Nephron progenitor cell (in vitro differentiated cells): ENCODE data around the gene KISS1R.
"Not testable (repeated sequence)": the region's sequence is repeated elsewhere in the genome, so short reads cannot be mapped to it uniquely, and the experiment has no call there.

Experiments
- DNase-seq: peaks from one replicate; pipeline ENCODE4 v3.0.0; 2021
- H3K27ac Mint-ChIP-seq: 2 replicates; pipeline ENCODE4 v1.8.0; 2021; ENCODE audit warnings: mild to moderate bottlenecking, moderate library complexity, mixed read lengths
- H3K27me3 Mint-ChIP-seq: 2 replicates; pipeline ENCODE4 v1.8.0; 2021; ENCODE audit warnings: mild to moderate bottlenecking, low read depth, mixed read lengths; ENCODE audit not compliant: poor library complexity
- H3K36me3 Mint-ChIP-seq: 2 replicates; pipeline ENCODE4 v1.8.0; 2021; ENCODE audit warnings: low read depth, mixed read lengths
- H3K4me1 Mint-ChIP-seq: 2 replicates; pipeline ENCODE4 v1.8.0; 2021; ENCODE audit warnings: mixed read lengths
- H3K4me3 Mint-ChIP-seq: 2 replicates; pipeline ENCODE4 v1.8.0; 2021; ENCODE audit warnings: mild to moderate bottlenecking, moderate library complexity, mixed read lengths
- H3K9me3 Mint-ChIP-seq: 2 replicates; pipeline ENCODE4 v1.8.0; 2021; ENCODE audit warnings: mild to moderate bottlenecking, moderate library complexity, mixed read lengths
- TF ChIP-seq, protein P1 (sequence below): fragments of 200-600 bp; sonication (generic); IDR thresholded peaks from 2 replicates; pipeline ENCODE4 v1.5.0; 2021; ENCODE audit warnings: antibody characterized with exemption

Gene KISS1R

DNA sequence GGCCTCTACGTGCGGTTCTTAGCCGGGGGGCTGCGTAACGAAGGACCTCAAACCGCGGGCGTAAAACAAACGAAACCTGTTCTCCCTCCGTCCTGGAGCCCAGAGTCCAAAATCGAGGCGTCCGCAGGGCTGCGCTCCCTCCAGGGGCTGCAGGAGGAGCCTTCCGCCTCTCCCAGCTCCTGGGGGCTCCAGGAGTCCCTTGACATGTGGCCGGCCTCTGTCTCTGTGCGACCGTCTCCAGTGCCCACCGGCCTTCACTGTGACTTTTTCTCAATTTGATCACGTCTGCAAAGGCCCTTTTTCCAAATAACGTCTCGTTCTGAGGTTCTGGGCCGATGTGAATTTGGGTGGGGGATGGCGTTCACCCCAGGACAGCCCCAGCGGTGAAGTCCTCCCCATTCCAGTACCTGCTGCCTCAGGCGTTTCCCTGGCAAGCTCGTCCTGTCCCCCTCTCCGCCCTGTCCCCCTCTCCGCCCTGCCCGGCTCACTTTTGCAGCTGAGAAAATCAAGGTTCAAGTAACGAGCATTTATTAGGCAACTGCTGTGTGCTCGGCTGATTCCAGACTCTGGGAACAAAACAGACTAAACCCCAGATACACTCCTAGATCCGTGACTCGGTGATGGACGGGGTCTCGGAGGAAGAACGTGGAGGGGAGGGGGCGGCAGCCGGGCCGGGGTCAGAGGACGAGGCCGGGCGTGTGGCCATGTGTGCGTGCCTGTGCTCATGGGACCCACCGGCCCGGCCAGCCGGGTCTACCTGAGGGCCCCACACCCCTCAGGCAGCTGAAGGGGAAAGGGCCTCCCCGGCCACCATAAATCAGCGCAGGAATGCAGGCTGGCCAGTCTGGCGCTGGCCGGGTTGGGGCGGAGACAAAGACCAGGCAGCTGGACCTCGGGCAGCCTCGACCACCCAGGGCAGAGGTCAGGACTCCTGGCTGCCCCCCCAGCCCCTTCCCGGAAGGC is 39.0 kb downstream of the KISS1R start:
- DNase-seq = peak; percentile 86
- H3K4me3 Mint-ChIP-seq = peak overlapping the region; percentile 49
- peaks cover 9% of the 10 kb centered on the region for H3K36me3 Mint-ChIP-seq
- H3K4me1 Mint-ChIP-seq = peaks cover 71% of the 10 kb centered on the region
- no peaks in the 10 kb centered on the region for H3K9me3 Mint-ChIP-seq
- TF ChIP-seq, protein P1, sequence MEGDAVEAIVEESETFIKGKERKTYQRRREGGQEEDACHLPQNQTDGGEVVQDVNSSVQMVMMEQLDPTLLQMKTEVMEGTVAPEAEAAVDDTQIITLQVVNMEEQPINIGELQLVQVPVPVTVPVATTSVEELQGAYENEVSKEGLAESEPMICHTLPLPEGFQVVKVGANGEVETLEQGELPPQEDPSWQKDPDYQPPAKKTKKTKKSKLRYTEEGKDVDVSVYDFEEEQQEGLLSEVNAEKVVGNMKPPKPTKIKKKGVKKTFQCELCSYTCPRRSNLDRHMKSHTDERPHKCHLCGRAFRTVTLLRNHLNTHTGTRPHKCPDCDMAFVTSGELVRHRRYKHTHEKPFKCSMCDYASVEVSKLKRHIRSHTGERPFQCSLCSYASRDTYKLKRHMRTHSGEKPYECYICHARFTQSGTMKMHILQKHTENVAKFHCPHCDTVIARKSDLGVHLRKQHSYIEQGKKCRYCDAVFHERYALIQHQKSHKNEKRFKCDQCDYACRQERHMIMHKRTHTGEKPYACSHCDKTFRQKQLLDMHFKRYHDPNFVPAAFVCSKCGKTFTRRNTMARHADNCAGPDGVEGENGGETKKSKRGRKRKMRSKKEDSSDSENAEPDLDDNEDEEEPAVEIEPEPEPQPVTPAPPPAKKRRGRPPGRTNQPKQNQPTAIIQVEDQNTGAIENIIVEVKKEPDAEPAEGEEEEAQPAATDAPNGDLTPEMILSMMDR = no peak
- peak overlapping the region; percentile 98 for H3K27ac Mint-ChIP-seq
- no peaks in the 10 kb centered on the region for H3K27me3 Mint-ChIP-seq

DNA sequence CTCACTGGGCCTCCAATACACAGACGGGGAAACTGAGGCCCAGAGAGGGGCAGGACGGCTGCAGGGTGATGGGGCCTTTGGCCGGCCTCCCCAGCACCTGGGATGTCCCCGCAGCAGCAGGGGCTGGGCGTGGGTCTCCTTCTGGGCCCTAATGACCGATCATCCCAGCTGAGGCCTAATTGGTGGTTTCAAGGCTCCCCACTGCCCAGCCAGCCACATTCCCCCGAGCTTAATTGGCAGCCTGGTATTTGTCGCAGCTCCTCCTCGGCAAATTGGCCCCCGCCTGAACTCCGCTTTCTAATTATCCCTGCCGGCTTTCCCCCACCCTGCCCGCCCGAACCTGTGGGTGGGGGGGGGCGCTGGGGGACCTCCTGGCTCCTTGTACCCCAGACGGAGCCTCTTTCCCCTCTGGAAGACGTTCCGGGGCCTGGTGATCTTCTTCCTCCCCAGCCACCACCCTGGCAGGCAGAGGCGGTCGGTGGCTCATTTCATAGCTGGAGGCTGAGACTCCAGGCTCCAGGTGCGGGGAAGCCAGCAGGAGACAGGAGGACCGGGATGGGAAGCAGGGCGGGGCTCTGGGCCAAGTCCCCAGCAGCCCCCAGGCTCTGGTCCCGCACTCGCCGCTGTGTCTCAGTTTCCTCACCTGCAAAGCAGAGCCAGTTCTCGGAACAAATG is 39.8 kb downstream of the KISS1R start:
- Mint-ChIP-seq H3K4me3 (no peak overlapping the region), H3K27me3 (no peaks in the 10 kb centered on the region), H3K27ac (peak overlapping the region; percentile 61)

DNA sequence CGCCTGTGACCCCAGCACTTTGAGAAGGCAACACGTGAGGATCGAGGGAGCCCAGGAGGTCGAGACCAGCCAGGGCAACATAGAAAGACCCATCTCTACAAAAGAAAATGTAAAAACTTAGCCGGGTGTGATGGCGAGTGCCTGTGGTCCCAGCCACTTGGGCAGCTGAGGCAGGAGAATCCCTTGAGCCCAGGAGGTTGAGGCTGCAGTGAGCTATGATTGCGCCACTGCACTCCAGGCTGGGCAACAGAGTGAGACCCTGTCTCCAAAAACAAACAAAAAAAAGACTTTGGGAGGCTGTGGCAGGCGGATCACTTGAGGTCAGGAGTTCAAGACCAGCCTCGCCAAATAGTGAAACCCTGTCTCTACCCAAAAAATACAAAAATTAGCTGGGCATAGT is 40.4 kb downstream of the KISS1R start:
- DNase-seq, H3K36me3 Mint-ChIP-seq, H3K4me3 Mint-ChIP-seq, H3K27me3 Mint-ChIP-seq, H3K9me3 Mint-ChIP-seq: not testable (repeated sequence)
- H3K27ac Mint-ChIP-seq = peak overlapping the region; percentile 61
- H3K4me1 Mint-ChIP-seq = peaks cover 70% of the 10 kb centered on the region

More for the DNA sequence above, 39.8 kb downstream of the KISS1R start:
- H3K9me3 Mint-ChIP-seq = no peaks in the 10 kb centered on the region
- peaks cover 68% of the 10 kb centered on the region for H3K4me1 Mint-ChIP-seq
- TF ChIP-seq, protein P1 = no peak
- peaks cover 9% of the 10 kb centered on the region for H3K36me3 Mint-ChIP-seq
- DNase-seq = no peak

- H3K36me3 Mint-ChIP-seq = peaks cover 21% of the 10 kb centered on the region
- no peaks in the 10 kb centered on the region for H3K9me3 Mint-ChIP-seq
- no peak for DNase-seq
- H3K4me1 Mint-ChIP-seq = peaks cover 66% of the 10 kb centered on the region
- H3K27me3 Mint-ChIP-seq = no peaks in the 10 kb centered on the region
- H3K27ac Mint-ChIP-seq = peak overlapping the region; percentile 89
- TF ChIP-seq, protein P1 = no peak
- peak overlapping the region; percentile 27 for H3K4me3 Mint-ChIP-seq
Observed at GRCh38 chr19:958967-959855, 42.1 kb downstream of the KISS1R start.

DNA sequence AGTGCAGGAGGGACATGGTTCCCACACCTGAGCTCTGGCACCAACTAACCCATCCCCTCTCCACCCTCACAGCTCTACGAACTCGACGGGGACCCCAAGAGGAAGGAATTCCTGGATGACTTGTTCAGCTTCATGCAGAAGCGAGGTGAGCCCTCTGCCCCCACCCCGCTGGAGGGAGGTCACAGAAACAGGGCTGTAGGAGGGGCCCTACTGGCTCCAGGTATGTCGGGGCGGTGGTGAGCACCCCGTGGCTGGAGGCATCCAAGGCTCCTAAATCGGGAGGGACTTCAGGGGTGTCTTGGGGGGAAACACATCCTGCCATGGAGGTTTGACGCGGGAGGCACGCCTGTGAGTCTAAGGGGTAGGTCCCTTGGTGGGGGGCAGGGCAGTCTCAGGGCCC is 42.9 kb downstream of the KISS1R start:
- Mint-ChIP-seq H3K36me3 (peaks cover 29% of the 10 kb centered on the region), H3K9me3 (peaks cover 3% of the 10 kb centered on the region), H3K27ac (no peak overlapping the region), H3K4me3 (no peak overlapping the region), H3K27me3 (no peaks in the 10 kb centered on the region), H3K4me1 (peaks cover 66% of the 10 kb centered on the region)
- DNase-seq = no peak
- TF ChIP-seq, protein P1 = no peak

- Mint-ChIP-seq H3K4me3 (no peak overlapping the region), H3K27ac (no peak overlapping the region), H3K36me3 (peaks cover 34% of the 10 kb centered on the region), H3K9me3 (peaks cover 7% of the 10 kb centered on the region), H3K4me1 (peaks cover 63% of the 10 kb centered on the region), H3K27me3 (no peaks in the 10 kb centered on the region)
- TF ChIP-seq, protein P1 = no peak
- no peak for DNase-seq
Observed at GRCh38 chr19:960601-960938, 43.4 kb downstream of the KISS1R start.
